ENCODE data around the gene KRT3. TPM values are rescaled to one million over a fixed set of nuclear protein-coding genes. Genes with fewer than 3 reads are reported as not detected.

Gene KRT3
- total and polyA plus RNA-seq, 2 donors (not counting 1 experiment from before 2014, with no cell fraction given), result not detected

GRCh38 chr12:52790427-52791270 lies 5.3 kb downstream of the KRT3 start:
- H3K27ac ChIP-seq (ENCODE audit: low read length in 2 of 2), result no peak overlapping the region
- no peaks in the 10 kb centered on the region for H4K20me1 ChIP-seq (ENCODE audit: control insufficient read depth, insufficient read depth, low read length, poor library complexity, severe bottlenecking)
- 70% methylated on average over 15 of the region's 19 CpGs for WGBS (ENCODE audit: insufficient coverage)
- H3K4me1 Mint-ChIP-seq, result no peaks in the 10 kb centered on the region
- peaks cover 39% of the 10 kb centered on the region for H3K27me3 Mint-ChIP-seq
- no peaks in the 10 kb centered on the region for H3K36me3 ChIP-seq (replicated peaks in 1 of 2; ENCODE audit: control extremely low read depth in 1 of 2, control insufficient read depth in 1 of 2, extremely low read depth in 1 of 2, insufficient read depth in 2 of 2, low read length in 1 of 2)
- no peak overlapping the region for H3K4me2 ChIP-seq (replicated peaks; ENCODE audit: low read depth, low read length, poor library complexity, severe bottlenecking)
- CTCF ChIA-PET, result no interaction called here
- peaks cover 0 to 13% (median 4%) of the 10 kb centered on the region in 4 experiments for H3K27me3 ChIP-seq (replicated peaks in 1 of 4; ENCODE audit: control extremely low read depth in 1 of 4, control insufficient read depth in 3 of 4, insufficient read depth in 4 of 4, low read length in 3 of 4)
- H3K79me2 ChIP-seq (ENCODE audit: control insufficient read depth, insufficient read depth, low read length), result no peaks in the 10 kb centered on the region
- no peak overlapping the region for H2AFZ ChIP-seq (ENCODE audit: insufficient read depth, low read depth, low read length, poor library complexity, severe bottlenecking)
- H3K27ac Mint-ChIP-seq, result no peak overlapping the region
- POLR2A ChIA-PET, result no interaction called here
- TF ChIP-seq EZH2 (IDR thresholded peaks at IDR 0.05; ENCODE audit: borderline replicate concordance, insufficient read depth, low read depth, low read length, poor library complexity, severe bottlenecking), result no peak
- TF ChIP-seq, protein P1, sequence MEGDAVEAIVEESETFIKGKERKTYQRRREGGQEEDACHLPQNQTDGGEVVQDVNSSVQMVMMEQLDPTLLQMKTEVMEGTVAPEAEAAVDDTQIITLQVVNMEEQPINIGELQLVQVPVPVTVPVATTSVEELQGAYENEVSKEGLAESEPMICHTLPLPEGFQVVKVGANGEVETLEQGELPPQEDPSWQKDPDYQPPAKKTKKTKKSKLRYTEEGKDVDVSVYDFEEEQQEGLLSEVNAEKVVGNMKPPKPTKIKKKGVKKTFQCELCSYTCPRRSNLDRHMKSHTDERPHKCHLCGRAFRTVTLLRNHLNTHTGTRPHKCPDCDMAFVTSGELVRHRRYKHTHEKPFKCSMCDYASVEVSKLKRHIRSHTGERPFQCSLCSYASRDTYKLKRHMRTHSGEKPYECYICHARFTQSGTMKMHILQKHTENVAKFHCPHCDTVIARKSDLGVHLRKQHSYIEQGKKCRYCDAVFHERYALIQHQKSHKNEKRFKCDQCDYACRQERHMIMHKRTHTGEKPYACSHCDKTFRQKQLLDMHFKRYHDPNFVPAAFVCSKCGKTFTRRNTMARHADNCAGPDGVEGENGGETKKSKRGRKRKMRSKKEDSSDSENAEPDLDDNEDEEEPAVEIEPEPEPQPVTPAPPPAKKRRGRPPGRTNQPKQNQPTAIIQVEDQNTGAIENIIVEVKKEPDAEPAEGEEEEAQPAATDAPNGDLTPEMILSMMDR (IDR thresholded peaks at IDR 0.05), result no peak
- H3K4me1 ChIP-seq (ENCODE audit: control insufficient read depth in 2 of 2, insufficient read depth in 2 of 2, low read length in 2 of 2), result no peaks in the 10 kb centered on the region
- H3K9me3 ChIP-seq (ENCODE audit: control extremely low read depth in 1 of 3, control insufficient read depth in 2 of 3, insufficient read depth in 1 of 3, low read length in 2 of 3), result peaks cover 0 to 5% (median 0%) of the 10 kb centered on the region in 3 donors
- no peaks in the 10 kb centered on the region for H3K9me3 Mint-ChIP-seq (ENCODE audit: insufficient read depth)
- ATAC-seq (ENCODE audit: low read depth) (no peak), DNase-seq (no peak)
- H3K4me3 Mint-ChIP-seq, result no peak overlapping the region
- no peak overlapping the region for H3K9ac ChIP-seq (ENCODE audit: low read length)
- H3K4me3 ChIP-seq (ENCODE audit: control extremely low read depth in 1 of 5, extremely low read depth in 1 of 5, insufficient read depth in 1 of 5, low read depth in 2 of 5, low read length in 4 of 5), result no peak overlapping the region
- intact Hi-C loops (cut with micrococcal nuclease), result no loop called here
